Measurements from ENCODE around the gene QSER1. TPM values are rescaled to one million over a fixed set of nuclear protein-coding genes. Genes with fewer than 3 reads are reported as not detected.

The QSER1 gene
- total and polyA plus RNA-seq, 9 of the 15 experiments (the other 6 are each of a cell fraction or from before 2014, with no cell fraction given): 5.8 to 33.6 (median 22.3) TPM

- no peak; the same call in 1 of the 2 replicates for TF ChIP-seq TOE1 (IDR thresholded peaks at IDR 0.05; ENCODE audit: borderline replicate concordance)
- TF ChIP-seq TOE1 (CRISPR knock-in tag; IDR thresholded peaks at IDR 0.05; ENCODE audit: borderline replicate concordance, low read depth): no peak
- TF ChIP-seq EP400 (IDR thresholded peaks at IDR 0.05): peak; percentile 85
- TF ChIP-seq SRSF1 (IDR thresholded peaks at IDR 0.05; ENCODE audit: low read depth, low read length): no peak
- TF ChIP-seq POLR2B (IDR thresholded peaks at IDR 0.05; ENCODE audit: low read depth, partially characterized antibody): peak; percentile 68
- 0 out of 2 replicates have a peak, but pooled peaks have one; percentile 76 for TF ChIP-seq ZBTB9 (CRISPR knock-in tag; IDR thresholded peaks at IDR 0.05)
- TF ChIP-seq ID3 (CRISPR knock-in tag; IDR thresholded peaks at IDR 0.05): no peak
- TF ChIP-seq ID3 (tag; IDR thresholded peaks at IDR 0.05): no peak
- TF ChIP-seq U2AF1 (optimal IDR thresholded peaks at IDR 0.05; ENCODE audit: low read depth, low read length): peak; percentile 88
- no peak for TF ChIP-seq BDP1 (IDR thresholded peaks at IDR 0.05; ENCODE audit: insufficient read depth, insufficient read length)
- TF ChIP-seq SAP30 (IDR thresholded peaks at IDR 0.05; ENCODE audit: borderline replicate concordance, insufficient read depth, low read depth, low read length, poor library complexity, severe bottlenecking): peak; percentile 71
- peak; percentile 25; the same call in 1 of the 2 replicates for TF ChIP-seq CBX5 (IDR thresholded peaks at IDR 0.05; ENCODE audit: borderline replicate concordance, low read depth)
- peak; percentile 76; the same call in 1 of the 2 replicates for TF ChIP-seq ESRRA (IDR thresholded peaks at IDR 0.05; ENCODE audit: borderline replicate concordance, low read depth)
- TF ChIP-seq PCBP1 (IDR thresholded peaks at IDR 0.05; ENCODE audit: low read depth, low read length, poor library complexity, severe bottlenecking): peak; percentile 37
- peak; percentile 58 for TF ChIP-seq HNRNPLL (IDR thresholded peaks at IDR 0.05; ENCODE audit: low read depth, low read length, poor library complexity, severe bottlenecking)
- peak; percentile 12; the same call in 1 of the 2 replicates for TF ChIP-seq CBFA2T2 (conservative IDR thresholded peaks at IDR 0.05)
- peak in 1 of 2 experiments; percentile 75; a peak in 2 of 4 replicates for TF ChIP-seq HDAC1 (IDR thresholded peaks at IDR 0.05)
- TF ChIP-seq HSF4 (CRISPR knock-in tag; IDR thresholded peaks at IDR 0.05; ENCODE audit: borderline replicate concordance): no peak
- TF ChIP-seq HMGXB4 (CRISPR knock-in tag; IDR thresholded peaks at IDR 0.05): 0 out of 2 replicates have a peak, but pooled peaks have one; percentile 51
- TF ChIP-seq RFX1 (IDR thresholded peaks at IDR 0.05): no peak
- TF ChIP-seq GABPB1 (CRISPR knock-in tag; IDR thresholded peaks at IDR 0.05): peak; percentile 52; the same call in 1 of the 2 replicates
- TF ChIP-seq ETV5 (CRISPR knock-in tag; IDR thresholded peaks at IDR 0.05; ENCODE audit: low read depth): peak; percentile 90
- TF ChIP-seq HCFC1 (IDR thresholded peaks at IDR 0.05; ENCODE audit: low read depth, low read length): 0 out of 2 replicates have a peak, but pooled peaks have one; percentile 18
- peak; percentile 96 for TF ChIP-seq ZBTB1 (CRISPR knock-in tag; IDR thresholded peaks at IDR 0.05; ENCODE audit: borderline replicate concordance, low read depth)
- TF ChIP-seq SMARCE1 (IDR thresholded peaks at IDR 0.05): peak; percentile 40; the same call in 1 of the 2 replicates
Observed at GRCh38 chr11:32892355-32893092, at the start of gene QSER1 (continued).
